GM18505 (cell line): ENCODE data around the gene NPLOC4.
"Not testable (repeated sequence)": the region's sequence is repeated elsewhere in the genome, so short reads cannot be mapped to it uniquely, and the experiment has no call there.

Experiments used
- ATAC-seq: cut with Tn5 transposase; IDR thresholded peaks from one replicate; pipeline ENCODE4 v1.9.1; 2021; ENCODE audit not compliant: unreplicated experiment
- POLR2A ChIP-seq: IDR thresholded peaks from 4 replicates; pipeline ENCODE4 v1.6.1; 2011; ENCODE audit warnings: borderline replicate concordance; ENCODE audit not compliant: insufficient read depth, insufficient read length; ENCODE audit errors: extremely low read depth

Gene NPLOC4

DNA sequence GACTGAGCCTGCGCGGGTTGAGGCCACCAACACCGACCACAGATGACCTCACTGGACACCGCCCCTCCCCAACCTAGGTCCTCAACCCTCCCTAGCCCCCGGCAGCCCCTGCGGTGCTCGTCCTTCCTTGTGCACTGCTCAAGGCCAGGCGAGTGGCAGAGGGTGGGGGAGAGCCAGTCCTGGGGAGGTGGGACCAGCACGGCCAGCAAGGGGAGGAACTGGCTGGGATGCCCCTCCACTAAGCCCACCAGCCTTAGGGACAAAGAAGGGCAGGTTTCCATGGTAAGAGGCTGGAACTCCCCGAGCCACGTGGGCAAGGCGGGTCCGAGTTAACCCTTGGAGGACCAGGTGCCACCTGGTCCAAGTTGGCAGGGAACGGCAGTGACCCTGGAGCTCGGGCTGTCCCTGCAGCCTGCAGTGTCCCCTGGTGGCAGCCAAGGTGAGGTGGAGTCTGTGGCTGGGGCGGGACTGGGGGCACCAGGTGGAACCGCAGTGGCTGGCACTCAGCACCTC is 99.5 kb downstream of the NPLOC4 start:
- no peak for ATAC-seq
- no peak for TF ChIP-seq POLR2A

GRCh38 chr17:81536299-81537290 is 100.3 kb downstream of the NPLOC4 start:
- TF ChIP-seq POLR2A = no peak
- ATAC-seq = no peak

DNA sequence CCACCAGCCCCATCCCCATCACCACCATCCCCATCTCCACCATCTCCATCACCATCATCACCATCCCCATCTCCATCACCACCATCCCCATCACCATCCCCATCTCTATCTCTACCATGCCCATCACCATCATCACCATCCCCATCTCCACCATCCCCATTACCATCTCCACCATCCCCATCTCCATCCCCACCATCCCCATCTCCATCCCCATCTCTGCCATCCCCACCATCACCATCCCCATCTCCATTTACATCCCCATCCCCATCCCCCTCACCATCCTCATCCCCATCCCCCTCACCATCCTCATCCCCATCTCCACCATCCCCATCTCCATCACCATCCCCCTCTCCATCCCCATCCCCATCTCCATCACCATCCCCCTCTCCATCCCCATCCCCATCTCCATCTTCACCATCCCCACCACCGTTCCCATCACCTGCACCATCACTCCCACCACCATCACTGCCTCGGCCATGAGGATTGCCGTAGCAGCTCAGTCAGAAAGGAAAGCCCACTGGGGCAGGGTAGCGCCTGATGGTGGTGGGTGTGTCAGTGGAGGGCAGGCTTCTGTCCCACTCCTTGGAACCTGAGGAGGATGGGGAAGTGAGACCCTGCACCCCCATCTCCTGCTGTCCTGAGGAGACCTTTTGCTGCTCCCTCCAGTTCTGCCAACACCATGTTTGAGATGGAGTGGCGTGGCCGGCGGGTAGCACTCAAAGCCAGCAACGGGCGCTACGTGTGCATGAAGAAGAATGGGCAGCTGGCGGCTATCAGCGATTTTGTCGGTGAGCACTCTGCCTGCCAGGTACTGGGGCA is 101.2 kb downstream of the NPLOC4 start:
- no peak for ATAC-seq
- TF ChIP-seq POLR2A = no peak

DNA sequence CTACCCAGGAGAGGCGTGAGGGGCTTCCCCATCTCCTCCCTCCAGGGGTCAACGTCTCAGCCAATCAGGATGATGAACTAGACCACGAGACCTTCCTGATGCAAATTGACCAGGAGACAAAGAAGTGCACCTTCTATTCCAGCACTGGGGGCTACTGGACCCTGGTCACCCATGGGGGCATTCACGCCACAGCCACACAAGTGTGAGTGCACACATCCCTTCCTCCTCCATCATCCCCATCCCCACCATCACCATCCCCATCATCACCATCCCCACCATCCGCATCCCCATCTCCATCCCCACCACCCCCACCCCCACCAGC is 101.9 kb downstream of the NPLOC4 start:
- no peak for ATAC-seq
- no peak for TF ChIP-seq POLR2A

GRCh38 chr17:81534157-81535006 is 102.5 kb downstream of the NPLOC4 start:
- ATAC-seq = no peak
- no peak for TF ChIP-seq POLR2A

- ATAC-seq = no peak
- no peak for TF ChIP-seq POLR2A
Measured at GRCh38 chr17:81533339-81534141, 103.4 kb downstream of the NPLOC4 start.

DNA sequence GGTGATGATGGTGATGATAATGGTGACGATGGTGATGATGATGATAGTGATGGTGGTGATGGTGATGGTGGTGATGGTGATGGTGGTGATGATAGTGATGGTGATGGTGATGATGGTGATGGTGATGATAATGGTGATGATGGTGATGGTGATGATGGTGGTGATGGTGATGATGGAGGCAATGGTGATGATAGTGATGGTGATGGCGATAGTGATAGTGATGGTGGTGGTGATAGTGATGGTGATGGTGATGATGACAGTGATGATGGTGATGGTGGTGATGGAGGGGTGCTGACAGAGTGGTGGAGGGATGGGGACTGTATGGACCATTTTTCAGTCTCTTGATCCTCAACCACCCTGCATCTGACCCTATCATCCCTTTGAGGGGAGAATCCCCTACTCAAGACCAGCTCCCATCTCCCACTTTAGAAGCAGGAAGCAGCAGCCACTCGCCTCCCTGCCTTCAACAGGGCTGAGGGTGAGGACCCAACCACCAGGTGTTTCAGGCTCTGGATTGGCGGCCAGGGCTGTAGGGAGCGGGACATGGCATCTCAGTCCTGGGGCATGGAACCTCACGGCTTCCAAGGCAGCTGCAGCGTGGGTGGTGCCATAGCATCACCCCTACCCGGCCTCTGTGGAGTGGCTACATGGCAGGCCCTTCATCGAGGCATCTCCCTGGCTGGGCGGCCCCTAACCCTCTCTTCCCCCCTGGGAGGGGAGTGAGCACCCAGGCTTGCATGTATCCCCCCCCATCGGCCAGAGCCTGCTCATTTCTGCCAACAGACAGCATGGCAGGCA is 104.2 kb downstream of the NPLOC4 start:
- no peak for ATAC-seq
- no peak for TF ChIP-seq POLR2A

DNA sequence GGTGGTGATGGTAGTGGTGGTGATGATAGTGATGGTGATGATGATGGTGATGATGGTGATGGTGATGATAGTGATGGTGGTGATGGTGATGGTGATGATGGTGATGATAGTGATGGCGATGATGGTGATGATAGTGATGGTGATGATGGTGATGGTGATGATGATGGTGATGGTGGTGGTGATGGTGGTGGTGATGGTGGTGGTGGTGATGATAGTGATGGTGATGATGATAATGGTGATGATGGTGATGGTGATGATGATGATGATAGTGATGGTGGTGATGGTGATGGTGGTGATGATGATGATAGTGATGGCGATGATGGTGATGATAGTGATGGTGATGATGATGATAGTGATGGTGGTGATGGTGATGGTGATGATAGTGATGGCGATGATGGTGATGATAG is 104.9 kb downstream of the NPLOC4 start:
- not testable (repeated sequence) for ATAC-seq

DNA sequence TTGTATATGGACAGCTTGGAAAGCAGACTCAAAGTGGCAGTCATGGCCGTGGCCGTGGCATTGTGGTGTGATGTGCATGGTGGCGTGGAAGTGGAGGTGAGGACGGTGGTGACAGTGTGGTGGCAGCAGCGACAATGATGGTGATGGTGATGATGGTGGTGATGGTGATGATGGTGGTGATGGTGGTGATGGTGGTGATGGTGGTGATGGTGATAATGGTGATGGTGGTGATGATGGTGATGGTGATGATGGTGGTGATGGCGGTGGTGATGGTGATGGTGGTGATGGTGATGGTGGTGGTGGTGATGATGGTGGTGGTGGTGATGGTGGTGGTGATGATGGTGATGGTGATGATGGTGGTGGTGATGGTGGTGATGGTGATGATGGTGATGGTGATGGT is 105.9 kb downstream of the NPLOC4 start:
- not testable (repeated sequence) for ATAC-seq

GRCh38 chr17:81529437-81529803 is 107.5 kb downstream of the NPLOC4 start:
- no peak for TF ChIP-seq POLR2A
- no peak for ATAC-seq

GRCh38 chr17:81528651-81529436 is 108.1 kb downstream of the NPLOC4 start:
- ATAC-seq = no peak
- TF ChIP-seq POLR2A = no peak

DNA sequence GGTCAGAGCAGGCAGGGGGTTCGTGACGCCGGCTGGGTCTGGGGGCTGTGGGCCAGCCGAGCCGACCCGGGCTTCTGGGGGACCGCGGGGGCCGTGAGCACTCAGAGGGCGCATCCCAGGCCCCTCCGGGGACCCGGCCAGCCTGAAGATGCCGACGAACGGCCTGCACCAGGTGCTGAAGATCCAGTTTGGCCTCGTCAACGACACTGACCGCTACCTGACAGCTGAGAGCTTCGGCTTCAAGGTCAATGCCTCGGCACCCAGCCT is 108.6 kb downstream of the NPLOC4 start:
- no peak for ATAC-seq
- TF ChIP-seq POLR2A = no peak
